SU-DHL-6 (cell line): Measurements from ENCODE around the gene TRPM3.

ENCODE experiments used
- H2AFZ ChIP-seq: fragments of 200-600 bp; sonication (generic); 2 replicates; pipeline ENCODE4 v1.6.1; 2014; ENCODE audit warnings: low read depth, mild to moderate bottlenecking, moderate library complexity, mixed read lengths, antibody characterized with exemption, low read length; ENCODE audit not compliant: severe bottlenecking
- H3F3A ChIP-seq: fragments of 200-600 bp; shearing (Covaris generic); 2 replicates; pipeline ENCODE4 v1.6.0; 2016; ENCODE audit warnings: antibody characterized with exemption, mild to moderate bottlenecking; ENCODE audit not compliant: insufficient read depth
- H3K27ac ChIP-seq: fragments of 200-600 bp; sonication (generic); 2 replicates; pipeline ENCODE4 v1.5.1; 2016; ENCODE audit warnings: low read depth, mild to moderate bottlenecking, low read length, moderate library complexity, mixed read lengths
- H3K27me3 ChIP-seq: fragments of 200-600 bp; sonication (generic), shearing (Covaris generic); 2 replicates; pipeline ENCODE4 v1.6.0; 2014; ENCODE audit warnings: mild to moderate bottlenecking, low read length
- H3K36me3 ChIP-seq: fragments of 200-600 bp; sonication (generic); 2 replicates; pipeline ENCODE4 v1.6.1; 2014; ENCODE audit warnings: mild to moderate bottlenecking, low read length, mixed read lengths
- H3K4me2 ChIP-seq: fragments of 300-600, 200-600 bp; shearing (Covaris generic), sonication (generic); 2 replicates; pipeline ENCODE4 v1.6.0; 2014; ENCODE audit warnings: low read length, low read depth, mild to moderate bottlenecking; ENCODE audit not compliant: poor library complexity, severe bottlenecking
- H3K4me3 ChIP-seq: fragments of 200-600 bp; sonication (generic); 2 replicates; pipeline ENCODE4 v1.5.1; 2014; ENCODE audit warnings: antibody characterized with exemption, low read length, mild to moderate bottlenecking, mixed read lengths; ENCODE audit not compliant: insufficient read depth, poor library complexity, severe bottlenecking
- H3K79me2 ChIP-seq: fragments of 200-600 bp; sonication (generic); 2 replicates; pipeline ENCODE4 v1.6.1; 2014; ENCODE audit warnings: mild to moderate bottlenecking, low read length, moderate library complexity; ENCODE audit not compliant: insufficient read depth
- H3K9ac ChIP-seq: fragments of 200-600 bp; sonication (generic); 2 replicates; pipeline ENCODE4 v1.7.0; 2014; ENCODE audit warnings: mild to moderate bottlenecking, low read length
- H3K9me2 ChIP-seq: fragments of 200-600 bp; sonication (generic); replicated peaks from 2 replicates; pipeline ENCODE4 v1.6.1; 2014; ENCODE audit warnings: low read length; ENCODE audit not compliant: insufficient read depth
- H3K9me3 ChIP-seq: fragments of 200-600 bp; sonication (generic); 2 replicates; pipeline ENCODE4 v1.6.1; 2014; ENCODE audit warnings: low read length, mixed read lengths; ENCODE audit not compliant: insufficient read depth
- H4K20me1 ChIP-seq: fragments of 200-600 bp; sonication (generic); 2 replicates; pipeline ENCODE4 v1.6.1; 2014; ENCODE audit warnings: low read depth, mild to moderate bottlenecking, antibody characterized with exemption, low read length, moderate library complexity, mixed read lengths
- CTCF ChIP-seq: fragments of 200-600 bp; sonication (generic); IDR thresholded peaks from one replicate; pipeline ENCODE4 v1.5.1; 2017; ENCODE audit warnings: antibody characterized with exemption, mild to moderate bottlenecking, low read length, moderate library complexity; ENCODE audit not compliant: insufficient read depth, poor library complexity, severe bottlenecking
- EZH2phosphoT487 ChIP-seq: fragments of 200-600 bp; sonication (generic), shearing (Covaris generic); conservative IDR thresholded peaks from 2 replicates; pipeline ENCODE4 v1.6.1; 2018; ENCODE audit warnings: mild to moderate bottlenecking, antibody characterized with exemption, low read length, moderate library complexity, mixed read lengths

TRPM3 gene

DNA sequence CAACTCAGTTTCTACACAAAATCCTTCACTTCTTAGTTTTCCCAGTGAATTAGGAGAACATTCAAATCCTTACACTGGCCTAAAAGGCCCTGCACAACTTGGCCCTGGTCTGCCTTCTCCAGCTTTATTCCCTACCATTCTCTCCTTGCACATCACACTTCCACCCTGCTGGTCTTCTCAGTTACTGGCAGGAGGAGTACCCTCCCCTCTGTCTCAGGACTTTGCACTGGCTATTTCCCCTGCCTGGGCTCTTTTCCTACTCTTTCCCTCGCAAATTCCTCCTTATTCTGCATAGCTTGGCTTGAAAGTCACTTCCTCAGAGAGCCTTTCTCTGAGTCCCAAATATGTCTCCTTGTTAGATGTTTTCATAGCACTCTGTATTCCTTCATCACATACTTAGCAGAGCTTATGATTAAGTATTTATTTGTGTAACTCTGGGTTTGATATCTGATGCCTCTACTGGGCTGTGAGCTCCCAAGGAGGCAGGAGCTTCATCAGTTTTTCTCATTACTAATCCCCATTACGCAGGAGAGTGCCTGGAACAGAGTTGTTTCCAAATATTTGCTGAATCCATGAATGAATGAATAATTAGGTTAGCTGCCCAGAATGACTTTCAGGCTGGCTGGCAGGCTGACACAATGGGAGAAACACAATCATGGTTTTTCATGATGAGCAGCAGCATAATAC, 547.1 kb downstream of the TRPM3 start:
- H3K9me3 ChIP-seq = no peaks in the 10 kb centered on the region
- H3K27me3 ChIP-seq = no peaks in the 10 kb centered on the region
- no peak overlapping the region for H3K4me2 ChIP-seq
- H3K9ac ChIP-seq = no peak overlapping the region
- H3F3A ChIP-seq = no peaks in the 10 kb centered on the region
- no peaks in the 10 kb centered on the region for H3K36me3 ChIP-seq
- TF ChIP-seq CTCF (no peak), EZH2phosphoT487 (no peak)
- H3K9me2 ChIP-seq = no peaks in the 10 kb centered on the region
- H3K4me3 ChIP-seq = no peak overlapping the region
- no peak overlapping the region for H2AFZ ChIP-seq
- no peak overlapping the region for H3K27ac ChIP-seq
- H3K79me2 ChIP-seq = no peaks in the 10 kb centered on the region
- no peaks in the 10 kb centered on the region for H4K20me1 ChIP-seq

- H3F3A ChIP-seq = no peaks in the 10 kb centered on the region
- no peaks in the 10 kb centered on the region for H3K9me3 ChIP-seq
- H3K36me3 ChIP-seq = no peaks in the 10 kb centered on the region
- no peaks in the 10 kb centered on the region for H3K9me2 ChIP-seq
- no peaks in the 10 kb centered on the region for H4K20me1 ChIP-seq
- no peak overlapping the region for H3K27ac ChIP-seq
- no peak overlapping the region for H2AFZ ChIP-seq
- no peaks in the 10 kb centered on the region for H3K79me2 ChIP-seq
- H3K4me2 ChIP-seq = no peak overlapping the region
- H3K27me3 ChIP-seq = no peaks in the 10 kb centered on the region
- H3K4me3 ChIP-seq = no peak overlapping the region
- TF ChIP-seq EZH2phosphoT487 = no peak
- TF ChIP-seq CTCF = no peak
- H3K9ac ChIP-seq = no peak overlapping the region
Measured at GRCh38 chr9:70573308-70573707, 548.1 kb downstream of the TRPM3 start.

- no peaks in the 10 kb centered on the region for H3K79me2 ChIP-seq
- no peak overlapping the region for H3K27ac ChIP-seq
- no peaks in the 10 kb centered on the region for H3K27me3 ChIP-seq
- no peaks in the 10 kb centered on the region for H3K36me3 ChIP-seq
- no peaks in the 10 kb centered on the region for H3K9me2 ChIP-seq
- H3F3A ChIP-seq = no peaks in the 10 kb centered on the region
- H4K20me1 ChIP-seq = no peaks in the 10 kb centered on the region
- H3K9me3 ChIP-seq = no peaks in the 10 kb centered on the region
- H3K4me3 ChIP-seq = no peak overlapping the region
- no peak overlapping the region for H2AFZ ChIP-seq
- TF ChIP-seq EZH2phosphoT487 (no peak), CTCF (no peak)
- no peak overlapping the region for H3K9ac ChIP-seq
- H3K4me2 ChIP-seq = no peak overlapping the region
Measured at GRCh38 chr9:70571258-70571657, 550.2 kb downstream of the TRPM3 start.
